GM18498 (cell line): ENCODE data around the gene SERPINF2.
"Not testable (repeated sequence)": the region's sequence is repeated elsewhere in the genome, so short reads cannot be mapped to it uniquely, and the experiment has no call there.

Experiments used
- ATAC-seq: cut with Tn5 transposase; IDR thresholded peaks from one replicate; pipeline ENCODE4 v1.9.1; 2021; ENCODE audit warnings: mild to moderate bottlenecking, moderate library complexity; ENCODE audit not compliant: unreplicated experiment

SERPINF2 gene

DNA sequence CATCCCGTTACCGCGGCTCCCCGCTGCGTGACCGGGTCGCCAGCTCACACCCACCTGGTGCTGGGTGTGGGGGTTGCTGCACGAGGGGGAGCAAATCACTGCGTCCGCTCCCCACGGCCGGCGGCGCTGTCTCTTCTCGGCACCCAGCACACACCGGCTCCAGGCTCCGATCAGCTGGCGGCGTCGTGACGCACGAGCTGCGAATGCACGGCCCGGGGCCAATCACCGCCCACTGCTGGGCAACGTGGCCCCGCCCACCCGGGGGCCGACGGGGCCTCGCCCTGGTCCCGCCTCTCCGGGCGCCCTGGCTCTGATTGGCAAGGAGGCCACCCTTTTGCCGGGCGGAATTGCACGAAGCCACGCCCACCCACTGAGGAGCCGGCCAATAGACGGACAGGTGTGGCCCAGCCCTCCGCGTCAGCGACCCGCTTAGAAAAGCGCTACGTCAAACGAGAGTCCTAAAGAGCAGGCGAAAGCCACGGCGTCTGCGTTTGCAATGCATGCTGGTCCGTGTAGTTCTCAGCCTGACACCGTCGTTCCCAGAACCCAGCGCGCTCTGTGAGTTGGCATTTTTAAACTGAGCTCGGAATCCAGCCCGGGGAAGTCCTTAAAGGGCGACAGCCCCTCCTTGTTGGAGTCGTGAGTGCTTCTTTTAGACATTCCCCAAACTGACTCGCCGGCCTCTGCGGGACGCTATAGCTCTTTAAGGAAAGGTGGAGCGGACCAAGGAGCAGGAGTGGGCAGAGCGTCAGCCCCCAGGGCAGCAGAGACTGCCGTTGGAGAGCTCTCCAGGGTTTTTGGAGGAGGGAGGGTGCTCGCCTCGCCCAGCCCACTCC lies 26.4 kb upstream of the SERPINF2 start:
- peak; percentile 81 for ATAC-seq

DNA sequence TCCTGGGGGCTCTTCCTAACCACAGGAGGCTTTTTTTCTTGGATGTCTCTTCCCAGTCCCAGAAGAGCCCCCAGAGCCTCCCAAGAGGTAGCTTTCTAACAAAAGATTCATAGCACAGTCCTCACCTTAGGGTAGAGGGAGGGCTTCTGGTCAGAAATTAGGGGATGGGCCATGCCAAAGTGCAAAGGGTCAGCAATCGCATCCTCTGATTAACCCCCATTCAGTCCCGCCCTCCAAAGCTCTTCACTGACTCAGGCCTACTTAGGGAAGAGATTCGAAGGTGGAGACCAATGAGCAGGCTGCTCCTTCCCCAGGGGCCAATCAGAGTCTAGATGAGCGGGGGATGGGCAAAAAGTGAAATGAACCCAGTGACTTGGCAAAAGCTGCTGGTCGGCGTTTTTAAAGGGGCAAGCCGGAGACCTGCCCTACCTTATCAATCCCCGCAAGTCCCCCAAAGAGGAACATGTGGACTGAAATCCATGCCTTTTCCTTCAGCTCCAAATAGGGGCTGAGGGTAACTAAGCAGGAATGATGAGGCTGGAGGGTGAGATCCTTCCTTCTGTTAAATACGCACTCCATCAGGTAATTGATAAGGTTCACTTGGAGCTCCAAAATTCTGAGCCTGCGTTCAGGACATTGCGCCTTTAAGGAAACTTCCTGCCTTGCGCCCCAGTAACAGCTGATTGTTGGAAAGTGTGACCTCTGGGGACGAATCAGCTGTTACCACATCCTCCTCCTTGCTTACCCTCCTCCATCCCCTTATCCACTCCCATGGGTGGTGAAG lies 25.6 kb upstream of the SERPINF2 start:
- peak; percentile 40 for ATAC-seq

DNA sequence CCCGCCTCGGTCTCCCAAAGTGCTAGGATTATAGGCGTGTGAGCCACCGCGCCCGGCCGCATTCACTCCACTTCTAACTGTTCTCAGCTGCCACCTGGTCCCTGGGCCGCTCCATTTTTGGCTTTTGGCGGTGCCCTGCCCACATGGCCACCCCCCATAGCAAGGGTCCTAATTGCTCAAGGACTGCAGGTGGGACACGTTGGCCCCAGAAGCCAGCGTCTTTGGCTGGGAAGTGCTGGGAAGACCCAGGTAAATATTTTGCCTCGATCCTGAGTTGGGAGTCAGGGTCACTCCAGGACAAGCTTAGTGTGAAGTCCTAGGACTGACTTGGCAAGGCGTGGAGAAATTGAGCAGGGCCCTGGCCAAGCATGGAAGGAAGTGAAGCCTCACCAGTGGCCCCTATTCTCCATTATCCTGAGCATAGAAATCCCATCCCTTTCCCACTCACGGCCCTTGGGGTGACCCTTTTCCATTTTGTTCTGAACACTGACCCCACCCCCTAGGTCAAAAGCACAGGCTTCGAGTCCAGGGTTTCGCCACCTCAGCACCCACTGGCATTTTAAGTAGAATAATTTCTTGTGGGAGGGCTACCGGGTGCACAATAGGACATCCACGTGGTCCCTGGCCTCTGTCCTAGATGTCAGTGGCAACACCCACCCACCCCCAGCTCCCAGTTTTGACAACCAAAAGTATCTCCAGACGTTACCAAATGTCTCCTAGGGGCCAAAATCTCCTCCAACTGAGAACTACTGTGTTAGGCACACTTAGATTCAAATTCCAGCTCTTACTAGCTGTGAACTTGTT lies 24.1 kb upstream of the SERPINF2 start:
- no peak for ATAC-seq

DNA sequence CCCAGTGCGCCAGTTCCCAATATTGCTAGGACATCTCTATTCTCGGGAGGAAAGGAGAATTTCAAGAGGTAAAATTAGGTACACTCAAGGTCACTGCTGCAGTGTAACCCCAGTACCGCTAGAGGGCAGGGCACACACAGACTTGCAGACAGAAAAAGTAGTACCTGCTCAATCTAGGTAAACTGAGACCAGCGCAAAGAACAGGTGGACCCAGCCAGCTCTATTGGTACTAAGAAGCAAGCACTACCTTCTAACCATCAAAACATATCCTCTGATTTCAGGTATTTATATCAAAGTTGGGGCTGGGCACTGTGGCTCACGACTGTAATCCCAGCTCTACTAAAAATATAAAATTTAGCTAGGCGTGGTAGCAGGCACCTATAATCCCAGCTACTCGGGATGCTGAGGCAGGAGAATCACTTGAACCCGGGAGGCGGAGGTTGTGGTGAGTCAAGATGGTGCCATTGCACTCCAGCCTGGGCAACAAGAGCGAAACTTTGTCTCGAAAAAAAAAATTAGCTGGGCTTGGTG lies 21.8 kb upstream of the SERPINF2 start:
- no peak for ATAC-seq

DNA sequence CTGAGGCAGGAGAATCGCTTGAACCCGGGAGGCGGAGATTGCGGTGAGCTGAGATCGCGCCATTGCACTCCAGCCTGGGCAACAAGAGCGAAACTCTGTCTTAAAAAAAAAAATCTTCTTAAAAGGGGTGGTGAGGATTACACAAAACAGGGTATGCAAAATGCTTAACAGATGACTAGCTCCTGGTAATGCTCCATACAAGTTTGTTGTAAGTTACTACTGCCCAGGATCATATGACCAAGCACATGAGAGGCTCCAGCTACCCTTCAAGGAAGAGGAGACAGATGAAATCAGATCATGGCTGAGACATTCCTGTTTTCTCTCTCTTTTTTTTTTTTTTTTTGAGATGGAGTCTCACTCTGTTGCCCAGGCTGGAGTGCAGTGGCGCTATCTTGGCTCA lies 20.6 kb upstream of the SERPINF2 start:
- ATAC-seq, result not testable (repeated sequence)

DNA sequence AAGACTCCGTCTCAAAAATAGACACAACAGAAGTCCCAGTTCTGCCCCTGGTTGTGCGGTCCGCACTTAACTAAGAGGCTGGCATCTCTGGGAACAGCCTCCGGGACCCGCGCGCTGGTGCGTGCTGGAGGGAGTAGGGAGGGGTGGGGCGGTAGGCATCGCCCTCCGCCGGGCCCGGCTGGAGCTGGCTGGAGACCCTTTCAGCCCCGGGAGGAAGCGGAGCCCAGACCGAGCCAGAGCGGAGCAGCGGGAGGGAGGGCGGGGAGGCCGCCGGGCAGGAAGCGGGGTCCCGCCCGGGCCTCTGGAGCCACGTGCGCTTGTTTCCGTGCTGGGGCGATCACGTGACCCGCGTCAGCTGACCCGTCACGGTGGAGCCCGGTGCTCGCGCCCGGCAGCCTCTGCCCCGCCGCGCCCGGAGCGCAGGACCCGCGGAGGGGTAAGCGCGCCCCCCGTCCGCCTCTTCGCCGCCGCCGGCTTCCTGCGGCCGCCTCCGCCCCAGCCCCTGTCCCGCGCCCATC lies 18.3 kb upstream of the SERPINF2 start, which contains the start of gene WDR81:
Gene WDR81 (plus strand): TSS at position 354 of the 518 bp plus-strand sequence. CDS start 256 bp downstream, outside the sequence.
- ATAC-seq, result peak; percentile 66

DNA sequence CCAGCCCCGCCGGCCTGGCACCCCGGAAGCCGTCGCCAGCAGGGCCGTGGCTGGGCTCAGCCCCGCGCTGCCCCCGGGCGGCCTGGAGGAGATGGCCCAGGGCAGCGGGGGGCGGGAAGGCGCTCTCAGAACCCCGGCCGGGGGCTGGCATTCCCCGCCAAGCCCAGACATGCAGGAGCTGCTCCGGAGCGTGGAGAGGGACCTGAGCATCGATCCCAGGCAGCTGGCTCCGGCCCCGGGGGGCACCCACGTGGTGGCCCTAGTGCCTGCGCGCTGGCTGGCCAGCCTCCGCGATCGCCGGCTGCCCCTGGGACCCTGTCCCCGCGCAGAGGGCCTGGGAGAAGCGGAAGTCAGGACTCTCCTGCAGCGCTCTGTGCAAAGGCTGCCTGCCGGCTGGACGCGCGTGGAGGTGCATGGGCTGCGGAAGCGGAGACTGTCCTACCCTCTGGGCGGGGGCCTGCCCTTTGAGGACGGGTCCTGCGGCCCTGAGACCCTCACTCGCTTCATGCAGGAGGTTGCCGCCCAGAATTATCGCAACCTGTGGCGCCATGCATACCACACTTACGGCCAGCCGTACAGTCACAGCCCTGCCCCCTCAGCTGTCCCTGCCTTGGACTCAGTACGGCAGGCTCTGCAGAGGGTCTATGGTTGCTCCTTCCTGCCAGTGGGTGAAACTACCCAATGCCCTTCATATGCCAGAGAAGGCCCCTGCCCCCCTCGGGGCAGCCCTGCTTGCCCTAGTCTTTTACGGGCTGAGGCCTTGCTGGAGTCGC lies 17.6 kb upstream of the SERPINF2 start:
- peak; percentile 42 for ATAC-seq

DNA sequence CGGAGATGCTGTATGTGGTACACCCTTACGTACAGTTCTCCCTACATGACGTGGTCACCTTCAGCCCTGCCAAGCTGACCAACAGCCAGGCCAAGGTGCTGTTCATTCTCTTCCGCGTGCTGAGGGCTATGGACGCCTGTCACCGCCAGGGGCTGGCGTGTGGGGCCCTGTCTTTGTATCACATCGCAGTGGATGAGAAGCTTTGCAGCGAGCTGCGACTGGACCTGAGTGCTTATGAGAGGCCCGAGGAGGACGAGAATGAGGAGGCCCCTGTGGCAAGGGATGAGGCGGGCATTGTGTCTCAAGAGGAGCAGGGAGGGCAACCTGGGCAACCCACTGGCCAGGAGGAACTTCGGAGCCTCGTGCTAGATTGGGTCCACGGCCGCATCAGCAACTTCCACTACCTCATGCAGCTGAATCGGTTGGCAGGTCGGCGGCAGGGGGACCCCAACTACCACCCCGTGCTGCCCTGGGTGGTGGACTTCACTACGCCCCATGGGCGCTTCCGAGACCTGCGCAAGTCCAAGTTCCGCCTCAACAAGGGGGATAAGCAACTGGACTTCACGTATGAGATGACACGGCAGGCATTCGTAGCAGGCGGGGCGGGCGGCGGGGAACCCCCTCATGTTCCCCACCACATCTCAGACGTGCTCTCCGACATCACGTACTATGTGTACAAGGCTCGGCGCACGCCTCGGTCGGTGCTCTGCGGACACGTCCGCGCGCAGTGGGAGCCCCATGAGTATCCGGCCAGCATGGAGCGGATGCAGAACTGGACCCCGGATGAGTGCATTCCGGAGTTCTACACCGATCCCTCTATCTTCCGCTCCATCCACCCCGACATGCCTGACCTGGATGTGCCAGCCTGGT lies 16.8 kb upstream of the SERPINF2 start:
- no peak for ATAC-seq

DNA sequence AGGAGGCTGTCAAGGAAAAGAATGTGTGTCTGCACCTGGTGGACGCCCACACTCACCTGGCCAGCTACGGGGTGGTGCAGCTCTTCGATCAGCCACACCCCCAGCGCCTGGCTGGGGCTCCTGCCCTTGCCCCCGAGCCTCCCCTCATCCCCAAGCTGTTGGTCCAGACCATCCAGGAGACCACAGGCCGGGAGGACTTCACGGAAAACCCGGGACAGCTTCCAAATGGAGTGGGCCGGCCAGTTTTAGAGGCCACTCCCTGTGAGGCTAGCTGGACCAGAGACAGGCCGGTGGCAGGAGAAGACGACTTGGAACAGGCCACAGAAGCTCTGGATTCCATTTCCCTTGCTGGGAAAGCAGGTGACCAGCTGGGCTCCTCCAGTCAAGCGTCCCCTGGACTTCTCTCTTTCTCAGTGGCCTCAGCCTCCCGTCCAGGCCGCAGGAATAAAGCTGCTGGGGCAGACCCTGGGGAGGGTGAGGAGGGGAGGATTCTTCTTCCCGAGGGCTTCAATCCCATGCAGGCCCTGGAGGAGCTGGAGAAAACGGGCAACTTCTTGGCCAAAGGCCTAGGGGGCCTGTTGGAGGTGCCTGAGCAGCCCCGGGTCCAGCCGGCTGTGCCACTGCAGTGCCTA lies 15.9 kb upstream of the SERPINF2 start:
- ATAC-seq, result no peak

DNA sequence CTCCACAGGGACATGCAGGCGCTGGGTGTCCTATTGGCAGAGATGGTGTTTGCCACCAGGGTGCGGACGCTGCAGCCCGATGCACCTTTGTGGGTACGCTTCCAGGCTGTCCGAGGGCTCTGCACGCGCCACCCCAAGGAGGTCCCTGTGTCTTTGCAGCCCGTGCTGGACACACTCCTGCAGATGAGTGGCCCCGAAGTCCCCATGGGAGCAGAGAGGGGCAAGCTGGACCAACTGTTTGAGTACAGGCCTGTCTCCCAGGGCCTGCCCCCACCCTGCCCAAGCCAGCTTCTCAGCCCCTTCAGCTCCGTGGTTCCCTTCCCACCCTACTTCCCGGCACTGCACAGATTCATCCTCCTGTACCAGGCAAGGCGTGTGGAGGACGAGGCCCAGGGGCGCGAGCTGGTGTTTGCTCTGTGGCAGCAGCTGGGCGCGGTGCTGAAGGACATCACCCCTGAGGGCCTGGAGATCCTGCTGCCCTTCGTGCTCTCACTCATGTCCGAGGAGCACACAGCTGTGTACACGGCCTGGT lies 15.3 kb upstream of the SERPINF2 start:
- no peak for ATAC-seq

DNA sequence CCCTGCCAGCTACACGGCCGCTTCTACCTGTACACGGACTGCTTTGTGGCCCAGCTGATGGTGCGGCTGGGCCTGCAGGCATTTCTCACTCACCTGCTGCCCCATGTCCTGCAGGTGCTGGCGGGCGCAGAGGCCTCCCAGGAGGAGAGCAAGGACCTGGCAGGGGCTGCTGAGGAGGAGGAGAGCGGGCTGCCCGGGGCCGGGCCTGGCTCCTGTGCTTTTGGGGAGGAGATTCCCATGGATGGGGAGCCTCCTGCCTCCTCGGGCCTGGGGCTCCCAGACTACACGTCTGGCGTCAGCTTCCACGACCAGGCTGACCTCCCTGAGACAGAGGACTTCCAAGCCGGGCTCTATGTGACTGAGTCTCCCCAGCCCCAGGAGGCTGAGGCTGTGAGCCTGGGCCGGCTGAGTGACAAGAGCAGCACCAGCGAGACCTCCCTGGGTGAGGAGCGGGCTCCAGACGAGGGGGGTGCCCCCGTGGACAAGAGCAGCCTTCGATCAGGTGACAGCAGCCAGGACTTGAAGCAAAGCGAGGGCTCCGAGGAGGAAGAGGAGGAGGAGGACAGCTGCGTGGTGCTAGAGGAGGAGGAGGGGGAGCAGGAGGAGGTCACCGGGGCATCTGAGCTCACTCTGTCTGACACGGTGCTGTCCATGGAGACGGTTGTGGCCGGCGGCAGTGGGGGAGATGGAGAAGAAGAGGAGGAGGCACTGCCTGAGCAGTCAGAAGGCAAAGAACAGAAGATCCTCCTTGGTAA lies 14.6 kb upstream of the SERPINF2 start:
- ATAC-seq, result no peak

DNA sequence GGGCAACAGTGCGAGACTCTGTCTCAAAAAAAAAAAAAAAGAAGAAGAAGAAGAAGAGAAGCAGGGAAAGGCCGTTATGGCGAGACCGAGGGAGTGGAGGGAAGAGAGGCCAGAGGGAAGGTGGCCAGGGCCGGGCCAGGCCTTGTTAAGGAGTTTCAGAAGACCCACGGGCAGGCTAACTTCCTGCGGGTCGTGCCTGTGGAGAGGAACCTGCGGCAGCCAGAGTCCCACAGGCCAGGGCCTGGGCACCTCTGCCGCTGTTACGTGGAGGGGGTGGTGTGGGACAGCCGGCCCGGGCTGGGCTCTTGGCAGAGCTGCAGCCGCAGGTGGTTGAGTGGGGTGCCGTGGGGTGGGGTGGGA lies 12.7 kb upstream of the SERPINF2 start:
- ATAC-seq, result no peak

DNA sequence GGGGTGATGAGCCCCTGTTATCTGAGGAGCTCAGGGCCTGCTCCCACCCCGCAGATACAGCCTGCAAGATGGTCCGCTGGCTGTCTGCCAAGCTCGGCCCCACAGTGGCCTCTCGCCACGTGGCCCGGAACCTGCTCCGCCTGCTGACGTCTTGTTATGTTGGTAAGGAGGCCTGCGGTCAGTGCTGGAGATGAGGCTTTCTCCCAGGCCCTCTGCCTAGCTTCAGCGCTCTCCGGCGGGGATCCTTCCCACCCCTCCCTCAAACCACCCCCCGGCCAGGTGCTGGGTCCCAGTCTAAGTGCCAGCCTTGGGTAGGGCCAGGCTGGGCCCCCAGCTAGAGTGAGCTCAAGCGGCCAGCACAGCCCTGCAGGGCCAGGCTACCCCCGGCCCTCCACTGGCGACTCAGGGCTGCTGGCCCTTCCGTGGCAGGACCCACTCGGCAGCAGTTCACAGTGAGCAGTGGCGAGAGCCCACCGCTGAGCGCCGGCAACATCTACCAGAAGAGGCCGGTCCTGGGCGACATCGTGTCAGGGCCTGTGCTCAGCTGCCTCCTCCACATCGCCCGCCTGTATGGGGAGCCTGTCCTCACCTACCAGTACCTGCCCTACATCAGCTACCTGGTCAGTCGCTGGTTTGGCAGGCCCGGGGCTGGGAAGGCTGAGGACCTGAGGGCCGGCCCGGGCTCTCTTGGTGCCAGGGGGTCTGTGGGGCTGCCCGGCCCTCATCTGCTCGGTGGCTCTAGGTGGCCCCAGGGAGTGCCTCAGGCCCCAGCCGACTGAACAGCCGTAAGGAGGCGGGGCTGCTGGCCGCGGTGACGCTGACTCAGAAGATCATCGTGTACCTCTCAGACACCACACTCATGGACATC lies 12.1 kb upstream of the SERPINF2 start:
- no peak for ATAC-seq

DNA sequence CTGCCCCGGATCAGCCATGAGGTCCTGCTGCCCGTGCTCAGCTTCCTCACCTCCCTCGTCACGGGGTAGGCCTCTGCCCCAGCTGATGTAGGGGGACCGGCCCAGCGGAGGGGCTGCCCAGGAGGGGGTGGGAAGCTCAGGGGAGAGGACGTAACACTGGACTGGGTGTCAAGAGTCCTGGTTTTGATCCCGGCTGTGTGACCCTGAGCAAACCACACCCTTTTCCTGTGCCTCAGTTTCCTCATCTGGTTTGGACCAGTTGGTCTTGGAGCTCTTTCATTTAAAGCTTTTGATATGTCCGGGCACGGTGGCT lies 11.5 kb upstream of the SERPINF2 start:
- no peak for ATAC-seq

DNA sequence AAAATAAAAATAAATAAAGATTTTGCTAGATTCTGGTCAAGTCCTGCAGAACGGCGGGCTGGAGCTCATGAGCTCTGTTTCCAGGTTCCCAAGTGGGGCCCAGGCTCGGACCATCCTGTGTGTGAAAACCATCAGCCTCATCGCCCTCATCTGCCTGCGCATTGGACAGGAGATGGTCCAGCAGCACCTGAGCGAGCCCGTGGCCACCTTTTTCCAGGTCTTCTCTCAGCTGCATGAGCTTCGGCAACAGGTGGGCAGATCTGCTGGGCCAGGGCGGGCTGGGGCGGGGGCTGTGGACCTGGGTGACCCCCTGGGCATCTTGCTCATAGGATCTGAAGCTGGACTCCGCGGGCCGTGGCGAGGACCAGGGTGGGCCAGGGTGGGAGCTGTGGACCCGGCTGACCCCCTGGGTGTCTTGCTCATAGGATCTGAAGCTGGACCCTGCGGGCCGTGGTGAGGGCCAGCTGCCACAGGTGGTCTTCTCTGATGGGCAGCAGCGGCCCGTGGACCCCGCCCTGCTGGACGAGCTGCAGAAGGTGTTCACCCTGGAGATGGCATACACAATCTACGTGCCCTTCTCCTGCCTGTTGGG lies 10.3 kb upstream of the SERPINF2 start:
- no peak for ATAC-seq

DNA sequence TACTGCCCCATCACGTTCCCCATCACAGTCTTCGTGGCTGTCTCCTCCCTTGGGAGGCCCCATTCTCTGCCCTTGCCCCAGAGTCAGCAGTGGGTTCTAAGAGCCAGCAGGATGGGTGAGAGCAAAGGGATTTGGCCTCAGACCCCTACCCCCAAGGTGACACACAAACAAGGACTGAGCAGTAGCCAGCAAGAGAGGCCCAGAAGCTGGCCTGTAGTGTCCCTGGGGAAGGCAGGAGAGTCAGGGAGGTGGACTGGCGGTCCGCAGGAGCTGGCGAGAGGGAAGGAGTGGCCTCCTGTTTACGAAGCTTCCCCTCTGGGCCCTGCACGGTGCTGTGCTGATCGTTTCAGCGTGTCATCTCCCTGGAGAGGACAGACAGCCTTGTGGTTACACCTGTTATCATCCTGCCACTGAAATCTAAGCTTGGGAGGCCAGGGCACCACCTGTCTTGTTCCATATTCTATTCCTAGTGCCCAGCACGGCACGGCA lies 9.8 kb upstream of the SERPINF2 start:
- no peak for ATAC-seq
